A204.1 (cell line): ENCODE data around the gene FLNA.

Source experiments
- FAIRE-seq: peaks from 2 replicates; lab custom pipeline; 2012; peaks lifted over from hg19 to GRCh38; lab: Jason Lieb, UNC

Gene FLNA

GRCh38 chrX:154378059-154378798, 3.8 kb upstream of the FLNA start:
- no peak for FAIRE-seq

- FAIRE-seq: no peak
These were observed 2.3 kb upstream of the FLNA start for GRCh38 chrX:154376774-154377173.

- no peak for FAIRE-seq
These were observed 696 bp upstream of the FLNA start for GRCh38 chrX:154375156-154375504.

GRCh38 chrX:154373340-154374306, 811 bp downstream of the FLNA start:
- FAIRE-seq: no peak

GRCh38 chrX:154372612-154373022, 1.8 kb downstream of the FLNA start:
- FAIRE-seq: no peak

GRCh38 chrX:154371789-154372300, 2.6 kb downstream of the FLNA start:
- no peak for FAIRE-seq

- no peak for FAIRE-seq
These were observed 3.2 kb downstream of the FLNA start for GRCh38 chrX:154371017-154371788.

- no peak for FAIRE-seq
These were observed 4.0 kb downstream of the FLNA start for GRCh38 chrX:154370300-154371016.

GRCh38 chrX:154369449-154370299, 4.8 kb downstream of the FLNA start:
- no peak for FAIRE-seq

GRCh38 chrX:154368630-154369448, 5.6 kb downstream of the FLNA start:
- FAIRE-seq: no peak

GRCh38 chrX:154367474-154368308, 6.7 kb downstream of the FLNA start:
- no peak for FAIRE-seq

- no peak for FAIRE-seq
These were observed 7.8 kb downstream of the FLNA start for GRCh38 chrX:154366666-154367055.

GRCh38 chrX:154365997-154366665, 8.3 kb downstream of the FLNA start:
- FAIRE-seq: no peak

- no peak for FAIRE-seq
These were observed 9.3 kb downstream of the FLNA start for GRCh38 chrX:154365052-154365600.

GRCh38 chrX:154363706-154364439, 10.6 kb downstream of the FLNA start:
- FAIRE-seq: no peak

GRCh38 chrX:154362085-154362742, 12.2 kb downstream of the FLNA start:
- FAIRE-seq: no peak
